ENCODE results near the gene DNAJC9.

- TF ChIP-seq CTCF (conservative IDR thresholded peaks at IDR 0.05; ENCODE audit: low read depth, low read length) (no peak), POLR2A (IDR thresholded peaks at IDR 0.05; ENCODE audit: low read depth, low read length) (no peak), RAD21 (IDR thresholded peaks at IDR 0.05; ENCODE audit: low read length) (no peak), RCOR1 (IDR thresholded peaks at IDR 0.05; ENCODE audit: insufficient replicate concordance, low read length) (no peak)
Measured at GRCh38 chr10:73244866-73245477, 2.1 kb downstream of the DNAJC9 start.
